Femur (tissue), 1 donor: Measurements from ENCODE around the gene ACTR6.
"Not testable (repeated sequence)": the region's sequence is repeated elsewhere in the genome, so short reads cannot be mapped to it uniquely, and the experiment has no call there.

Experiments used
- DNase-seq: peaks from one replicate; pipeline ENCODE4 v3.0.0-alpha.2; 2017

The ACTR6 gene

GRCh38 chr12:100222173-100222572 lies 21.6 kb downstream of the ACTR6 start:
- not testable (repeated sequence) for DNase-seq

- DNase-seq: no peak
Observed at GRCh38 chr12:100225491-100225890, 24.9 kb downstream of the ACTR6 start.

GRCh38 chr12:100229036-100229635 lies 28.5 kb downstream of the ACTR6 start:
- DNase-seq: no peak

- DNase-seq: no peak
Observed at GRCh38 chr12:100229876-100230275, 29.3 kb downstream of the ACTR6 start.

GRCh38 chr12:100231873-100232272 lies 31.3 kb downstream of the ACTR6 start:
- not testable (repeated sequence) for DNase-seq

- peak; percentile 22 for DNase-seq
Observed at GRCh38 chr12:100234166-100234565, 33.6 kb downstream of the ACTR6 start.

GRCh38 chr12:100234591-100235304 lies 34.1 kb downstream of the ACTR6 start:
- no peak for DNase-seq

GRCh38 chr12:100238801-100239200 lies 38.2 kb downstream of the ACTR6 start:
- no peak for DNase-seq

GRCh38 chr12:100239589-100239988 lies 39.0 kb downstream of the ACTR6 start:
- DNase-seq: no peak

- no peak for DNase-seq
Observed at GRCh38 chr12:100243137-100243536, 42.5 kb downstream of the ACTR6 start.

GRCh38 chr12:100247765-100248164 lies 47.1 kb downstream of the ACTR6 start:
- DNase-seq: no peak

- DNase-seq: no peak
Observed at GRCh38 chr12:100248886-100249285, 48.3 kb downstream of the ACTR6 start.

GRCh38 chr12:100249941-100250340 lies 49.3 kb downstream of the ACTR6 start:
- no peak for DNase-seq

- no peak for DNase-seq
Observed at GRCh38 chr12:100251917-100252316, 51.3 kb downstream of the ACTR6 start.

GRCh38 chr12:100253437-100253836 lies 52.8 kb downstream of the ACTR6 start:
- DNase-seq: no peak

GRCh38 chr12:100254876-100255275 lies 54.3 kb downstream of the ACTR6 start:
- no peak for DNase-seq

GRCh38 chr12:100258127-100258526 lies 57.5 kb downstream of the ACTR6 start:
- no peak for DNase-seq

GRCh38 chr12:100263131-100263530 lies 62.5 kb downstream of the ACTR6 start:
- DNase-seq: no peak

GRCh38 chr12:100265107-100265506 lies 64.5 kb downstream of the ACTR6 start:
- DNase-seq: not testable (repeated sequence)

- peak; percentile 21 for DNase-seq
Observed at GRCh38 chr12:100265732-100266584, 65.3 kb downstream of the ACTR6 start.

GRCh38 chr12:100266585-100266834 lies 65.9 kb downstream of the ACTR6 start:
- no peak for DNase-seq

- DNase-seq: peak; percentile 98
Observed at GRCh38 chr12:100266835-100267602, 66.4 kb downstream of the ACTR6 start, which contains the start of the genes DEPDC4 and SCYL2. TSS of gene DEPDC4 (minus strand) at chr12:100267079. CDS start at chr12:100267076, 3 bp downstream. TSS of gene SCYL2 (plus strand) at chr12:100267177. CDS start at chr12:100282971, 15,794 bp downstream.
